HepG2 (cell line): ENCODE measurements around the gene SCO1. TPM values are rescaled to one million over a fixed set of nuclear protein-coding genes. Genes with fewer than 3 reads are reported as not detected.

Source experiments
- ATF4 ChIP-seq, 2 experiments: fragments of 450-650 bp in 1 of 2; sonication (generic) in 1 of 2; formaldehyde crosslinking; IDR thresholded peaks; 2 replicates each; pipeline versions ENCODE4 v1.5.0 to v1.8.0; 2020 to 2022; ENCODE audit warnings: mild to moderate bottlenecking in 1 of 2, missing genetic modification reagents in 1 of 2
- FIP1L1 ChIP-seq: fragments of 200-400 bp; formaldehyde crosslinking; IDR thresholded peaks from 2 replicates; pipeline ENCODE4 v1.6.1; 2018; ENCODE audit warnings: low read depth, mild to moderate bottlenecking, low read length, moderate library complexity, borderline replicate concordance; ENCODE audit not compliant: insufficient read depth
- GFI1 ChIP-seq: sonication (generic); formaldehyde crosslinking; IDR thresholded peaks from 2 replicates; pipeline ENCODE4 v1.5.0; 2020; ENCODE audit warnings: missing genetic modification reagents, mild to moderate bottlenecking, borderline replicate concordance
- HMG20B ChIP-seq: conservative IDR thresholded peaks from 2 replicates; pipeline ENCODE4 v1.6.1; 2016; ENCODE audit warnings: missing genetic modification reagents, missing compliant biosample characterization
- HNF1A ChIP-seq, 2 experiments: sonication (generic) in 1 of 2; formaldehyde crosslinking in 1 of 2; IDR thresholded peaks; 2 replicates each; pipeline versions ENCODE4 v1.4.0 to v1.6.1; 2016 to 2020; ENCODE audit warnings: borderline replicate concordance in 1 of 2, low read depth in 1 of 2, mild to moderate bottlenecking in 1 of 2, missing genetic modification reagents in 1 of 2
- HOXD1 ChIP-seq: sonication (generic); formaldehyde crosslinking; IDR thresholded peaks from 2 replicates; pipeline ENCODE4 v1.5.0; 2020; ENCODE audit warnings: missing genetic modification reagents
- PLSCR1 ChIP-seq: sonication (generic); formaldehyde crosslinking; IDR thresholded peaks from 2 replicates; pipeline ENCODE4 v1.5.0; 2020; ENCODE audit warnings: missing genetic modification reagents, mild to moderate bottlenecking, borderline replicate concordance
- PRMT3 ChIP-seq: sonication (generic); formaldehyde crosslinking; IDR thresholded peaks from 2 replicates; pipeline ENCODE4 v1.8.1; 2022; ENCODE audit warnings: low read depth, mild to moderate bottlenecking, moderate library complexity, missing genetic modification reagents, borderline replicate concordance
- ZBTB4 ChIP-seq: sonication (generic); formaldehyde crosslinking; IDR thresholded peaks from 2 replicates; pipeline ENCODE4 v1.4.0; 2020; ENCODE audit warnings: missing genetic modification reagents, mild to moderate bottlenecking, borderline replicate concordance
- ZNF121 ChIP-seq: sonication (generic); formaldehyde crosslinking; IDR thresholded peaks from 2 replicates; pipeline ENCODE4 v1.5.0; 2020; ENCODE audit warnings: mild to moderate bottlenecking, missing genetic modification reagents
- ZNF530 ChIP-seq: sonication (generic); formaldehyde crosslinking; IDR thresholded peaks from 2 replicates; pipeline ENCODE4 v1.5.0; 2020; ENCODE audit warnings: low read depth, mild to moderate bottlenecking, missing genetic modification reagents
- ZNF672 ChIP-seq: sonication (generic); formaldehyde crosslinking; IDR thresholded peaks from 2 replicates; pipeline ENCODE4 v1.8.1; 2022; ENCODE audit warnings: missing genetic modification reagents
- ZNF703 ChIP-seq: sonication (generic); formaldehyde crosslinking; IDR thresholded peaks from 2 replicates; pipeline ENCODE4 v1.5.1; 2020; ENCODE audit warnings: missing genetic modification reagents, mild to moderate bottlenecking, moderate library complexity, borderline replicate concordance
- ZNF746 ChIP-seq: sonication (generic); formaldehyde crosslinking; IDR thresholded peaks from 2 replicates; pipeline ENCODE4 v1.8.0; 2022; ENCODE audit warnings: mild to moderate bottlenecking, missing genetic modification reagents
- ZNF761 ChIP-seq: sonication (generic); formaldehyde crosslinking; conservative IDR thresholded peaks from 2 replicates; pipeline ENCODE4 v1.4.0; 2020; ENCODE audit warnings: mild to moderate bottlenecking, missing genetic modification reagents
- polyA plus RNA-seq, 8 experiments: library from polyadenylated mRNA; depleted of rRNA in 3 of 8; stranded (reverse) in 7 of 8; unstranded in 1 of 8; fragments of >200 nt; fragmentation: Illumina TruSeq in 4 of 8; extraction: Trizol in 4 of 8; gene quantifications; 2 replicates each; pipeline versions ENCODE4 v1.2.1 to v1.2.3, GENCODE V29; 2011 to 2016; ENCODE audit warnings: low read depth in 4 of 8, missing spikeins in 1 of 8, mixed read lengths in 1 of 8; ENCODE audit not compliant: insufficient read depth in 1 of 8
- total RNA-seq, 5 experiments: library from RNA; depleted of rRNA; stranded (reverse); fragments of >200 nt; fragmentation: Illumina TruSeq; extraction: Trizol; gene quantifications; 2 replicates each; pipeline ENCODE4 v1.2.3, GENCODE V29; 2016; ENCODE audit warnings: low read depth in 1 of 5

SCO1 gene
- total and polyA plus RNA-seq, 2 of the 13 experiments (the other 11 are each of a cell fraction or from before 2014, with no cell fraction given) = 11.4 to 50.3 TPM

- TF ChIP-seq ZBTB4 = no peak
- TF ChIP-seq ZNF121 = no peak
- TF ChIP-seq ZNF703 (CRISPR knock-in tag) = no peak
- TF ChIP-seq ZNF746 (CRISPR knock-in tag) = no peak
- TF ChIP-seq HOXD1 (CRISPR knock-in tag) = peak; percentile 62; the same call in 1 of the 2 replicates
- TF ChIP-seq PLSCR1 (CRISPR knock-in tag) = no peak
- TF ChIP-seq ATF4 (CRISPR knock-in tag; IDR thresholded peaks at IDR 0.05) = no peak
- no peak for TF ChIP-seq ZNF530 (CRISPR knock-in tag)
- 0 out of 2 replicates have a peak, but pooled peaks have one; percentile 44 for TF ChIP-seq GFI1 (CRISPR knock-in tag)
- no peak for TF ChIP-seq HNF1A (IDR thresholded peaks at IDR 0.05; ENCODE audit: low read depth)
- TF ChIP-seq HNF1A (CRISPR knock-in tag; IDR thresholded peaks at IDR 0.05; ENCODE audit: borderline replicate concordance) = no peak; the same call in 1 of the 2 replicates
- TF ChIP-seq ZNF672 (CRISPR knock-in tag) = no peak
- TF ChIP-seq ZNF761 (CRISPR knock-in tag) = no peak; the same call in 1 of the 2 replicates
- TF ChIP-seq HMG20B (CRISPR knock-in tag) = no peak
- no peak; the same call in 1 of the 2 replicates for TF ChIP-seq FIP1L1
- TF ChIP-seq PRMT3 = no peak
Measured at GRCh38 chr17:10697092-10698081, at the start of gene SCO1, which contains the start of gene ADPRM (continued).
